K562 (cell line): Measurements from ENCODE around the gene M6PR. TPM values are rescaled to one million over a fixed set of nuclear protein-coding genes. Genes with fewer than 3 reads are reported as not detected.
A peak's percentile ranks its signal among the peaks of the same experiment; 100 is the strongest.

Experiments
- CBX2 ChIP-seq: fragments of 200-600 bp; sonication (generic); IDR thresholded peaks from one replicate; pipeline ENCODE4 v1.6.1; 2012; ENCODE audit warnings: mild to moderate bottlenecking, low read length, inconsistent platforms; ENCODE audit not compliant: insufficient read depth, poor library complexity, severe bottlenecking
- COPS2 ChIP-seq: fragments of 450-650 bp; conservative IDR thresholded peaks from 2 replicates; pipeline ENCODE4 v1.6.1; 2016; ENCODE audit warnings: mild to moderate bottlenecking, moderate library complexity
- ESRRA ChIP-seq: fragments of 450-650 bp; IDR thresholded peaks from 2 replicates; pipeline ENCODE4 v1.6.1; 2014; ENCODE audit warnings: low read depth, mild to moderate bottlenecking, moderate library complexity, borderline replicate concordance
- EWSR1 ChIP-seq: fragments of 450-650 bp; IDR thresholded peaks from 2 replicates; pipeline ENCODE4 v1.6.1; 2018; ENCODE audit warnings: borderline replicate concordance, mild to moderate bottlenecking, low read depth, moderate library complexity; ENCODE audit not compliant: partially characterized antibody
- KDM1A ChIP-seq, 2 experiments: fragments of 450-650 bp; IDR thresholded peaks; 2 replicates each; pipeline ENCODE4 v1.6.1; 2016; ENCODE audit warnings: mild to moderate bottlenecking in 2 of 2
- L3MBTL2 ChIP-seq: fragments of 450-650 bp; IDR thresholded peaks from 2 replicates; pipeline ENCODE4 v1.6.1; 2016; ENCODE audit warnings: mild to moderate bottlenecking, moderate library complexity
- MAZ ChIP-seq, 2 experiments: fragments of 450-650 bp in 1 of 2; sonication (generic) in 1 of 2; formaldehyde crosslinking; IDR thresholded peaks in 1 of 2; conservative IDR thresholded peaks in 1 of 2; 2 replicates each; pipeline versions ENCODE4 v1.4.0 to v1.5.0; 2020; ENCODE audit warnings: mild to moderate bottlenecking in 1 of 2, missing genetic modification reagents in 1 of 2
- MCM5 ChIP-seq: fragments of 450-650 bp; IDR thresholded peaks from 2 replicates; pipeline ENCODE4 v1.6.1; 2016; ENCODE audit warnings: low read depth
- NFIX ChIP-seq: fragments of 250-450 bp; sonication (Bioruptor Pico); IDR thresholded peaks from 2 replicates; pipeline ENCODE4 v1.4.0; 2020; ENCODE audit warnings: low read depth, mild to moderate bottlenecking, moderate library complexity
- NRF1 ChIP-seq, 2 experiments: fragments of 450-650 bp; IDR thresholded peaks in 1 of 2; conservative IDR thresholded peaks in 1 of 2; 2 replicates each; pipeline ENCODE4 v1.6.1; 2014; ENCODE audit warnings: mild to moderate bottlenecking in 2 of 2
- RB1 ChIP-seq: fragments of 450-650 bp; IDR thresholded peaks from 2 replicates; pipeline ENCODE4 v1.6.1; 2017; ENCODE audit warnings: low read depth, mild to moderate bottlenecking
- RBM15 ChIP-seq: fragments of 200-400 bp; formaldehyde crosslinking; IDR thresholded peaks from 2 replicates; pipeline ENCODE4 v1.6.1; 2018; ENCODE audit warnings: mild to moderate bottlenecking, low read length, moderate library complexity; ENCODE audit not compliant: insufficient read depth
- SRF ChIP-seq, 2 experiments: fragments of 250-450, 450-650 bp in 1 of 2; sonication (Bioruptor Pico) in 1 of 2; sonication (generic) in 1 of 2; formaldehyde crosslinking; IDR thresholded peaks; 2 replicates each; pipeline versions ENCODE4 v1.5.0 to v1.5.1; 2020 to 2022; ENCODE audit warnings: mild to moderate bottlenecking in 1 of 2, missing genetic modification reagents in 1 of 2
- ZNF311 ChIP-seq: fragments of 250-450 bp; sonication (Bioruptor Pico); IDR thresholded peaks from 2 replicates; pipeline ENCODE4 v1.4.0; 2020; ENCODE audit warnings: mild to moderate bottlenecking, moderate library complexity
- ZNF384 ChIP-seq: IDR thresholded peaks from 2 replicates; pipeline ENCODE4 v1.6.1; 2012; ENCODE audit warnings: low read depth, low read length, improper control_type of control experiment
- ZNF551 ChIP-seq: fragments of 250-450 bp; sonication (Bioruptor Pico); IDR thresholded peaks from 2 replicates; pipeline ENCODE4 v1.5.0; 2021; ENCODE audit warnings: mild to moderate bottlenecking, moderate library complexity
- ZSCAN32 ChIP-seq: fragments of 450-650 bp; formaldehyde crosslinking; IDR thresholded peaks from 2 replicates; pipeline ENCODE4 v1.4.0; 2020; ENCODE audit warnings: mild to moderate bottlenecking, moderate library complexity
- polyA plus RNA-seq, 8 experiments: library from polyadenylated mRNA; depleted of rRNA in 4 of 8; stranded (reverse) in 5 of 8; unstranded in 3 of 8; fragments of >200 nt; fragmentation: Nextera tagmentation in 2 of 8; fragmentation: Illumina TruSeq in 1 of 8; extraction: Ambion mirVana in 2 of 8; extraction: Trizol in 1 of 8; gene quantifications; 2 replicates each; pipeline versions ENCODE4 v1.2.1 to v1.2.3, GENCODE V29; 2011 to 2014; ENCODE audit warnings: inconsistent platforms in 1 of 8, missing spikeins in 1 of 8
- total RNA-seq, 7 experiments: library from RNA; depleted of rRNA in 6 of 7; stranded (reverse); fragments of >200 nt in 6 of 7; fragmentation: Illumina TruSeq in 2 of 7; extraction: Trizol in 2 of 7; gene quantifications; 2 replicates each; pipeline versions ENCODE4 v1.2.1 to v1.2.3, GENCODE V29; 2011 to 2021; ENCODE audit warnings: low replicate concordance in 1 of 7
- TF ChIP-seq, protein P1 (sequence below): sonication (generic); formaldehyde crosslinking; IDR thresholded peaks from 2 replicates; pipeline ENCODE4 v1.8.1; 2022; ENCODE audit warnings: missing genetic modification reagents
- TF ChIP-seq, protein P2 (sequence below): fragments of 450-650 bp; IDR thresholded peaks from 2 replicates; pipeline ENCODE4 v1.6.1; 2014; ENCODE audit warnings: low read depth, mild to moderate bottlenecking, moderate library complexity, borderline replicate concordance
- TF ChIP-seq, protein P3 (sequence below): fragments of 250-450 bp; sonication (Bioruptor Pico); IDR thresholded peaks from 2 replicates; pipeline ENCODE4 v1.4.0; 2020; ENCODE audit warnings: mild to moderate bottlenecking, moderate library complexity
- TF ChIP-seq, protein P4 (sequence below): fragments of 250-450 bp; sonication (Bioruptor Pico); IDR thresholded peaks from 2 replicates; pipeline ENCODE4 v1.6.1; 2021; ENCODE audit warnings: mild to moderate bottlenecking

Gene M6PR
- total and polyA plus RNA-seq, 9 of the 15 experiments (the other 6 are each of a cell fraction or from before 2014, with no cell fraction given): 78.6 to 159 (median 112) TPM

DNA sequence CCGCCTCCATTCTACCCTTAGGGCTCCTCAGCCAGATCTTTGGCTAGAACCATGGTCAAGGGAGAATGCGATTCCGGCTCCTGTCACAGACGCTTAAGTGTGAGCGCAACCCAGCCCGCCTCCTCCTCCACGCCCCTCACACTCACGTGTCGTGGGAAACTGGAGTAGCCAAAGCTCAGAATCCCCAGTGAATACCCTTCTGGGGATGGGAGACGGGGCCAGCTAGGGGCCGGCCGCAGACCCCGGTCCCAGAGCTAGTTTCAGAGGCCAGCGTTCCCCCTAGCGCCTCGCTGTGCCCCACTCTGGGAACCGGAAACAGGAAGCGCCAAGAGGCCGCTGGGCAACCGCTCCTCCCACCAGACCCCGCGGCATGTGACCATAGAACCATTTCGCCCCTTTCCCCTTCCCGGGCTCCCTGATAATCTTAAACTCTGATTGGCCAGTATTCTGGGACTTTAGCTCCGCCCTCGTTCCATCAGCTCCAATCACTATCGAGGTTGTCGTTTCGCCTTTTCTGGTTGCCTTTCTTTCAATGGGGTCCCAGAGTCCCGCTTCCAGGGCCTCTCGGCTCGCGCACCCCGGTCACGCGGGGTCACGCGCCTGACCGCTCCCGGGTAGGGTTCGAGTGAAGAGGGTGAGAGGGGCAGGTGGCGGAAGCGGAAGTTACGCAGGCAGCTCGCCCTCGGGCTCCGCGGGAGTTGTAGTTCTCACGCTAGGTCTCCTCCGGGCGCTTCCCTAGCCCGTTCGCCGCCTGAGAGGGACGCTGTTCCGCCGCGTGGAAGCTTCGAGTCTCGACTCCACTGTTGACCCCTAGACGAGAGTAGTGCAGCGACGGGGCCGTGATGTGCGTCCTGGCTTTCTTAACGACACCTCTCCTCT, at the start of gene M6PR (continued):
- no peak for TF ChIP-seq RB1
- TF ChIP-seq, protein P1, sequence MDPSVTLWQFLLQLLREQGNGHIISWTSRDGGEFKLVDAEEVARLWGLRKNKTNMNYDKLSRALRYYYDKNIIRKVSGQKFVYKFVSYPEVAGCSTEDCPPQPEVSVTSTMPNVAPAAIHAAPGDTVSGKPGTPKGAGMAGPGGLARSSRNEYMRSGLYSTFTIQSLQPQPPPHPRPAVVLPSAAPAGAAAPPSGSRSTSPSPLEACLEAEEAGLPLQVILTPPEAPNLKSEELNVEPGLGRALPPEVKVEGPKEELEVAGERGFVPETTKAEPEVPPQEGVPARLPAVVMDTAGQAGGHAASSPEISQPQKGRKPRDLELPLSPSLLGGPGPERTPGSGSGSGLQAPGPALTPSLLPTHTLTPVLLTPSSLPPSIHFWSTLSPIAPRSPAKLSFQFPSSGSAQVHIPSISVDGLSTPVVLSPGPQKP (CRISPR knock-in tag): no peak
- no peak for TF ChIP-seq RBM15
- no peak for TF ChIP-seq ZNF311 (CRISPR knock-in tag)
- no peak for TF ChIP-seq EWSR1
- TF ChIP-seq, protein P2, sequence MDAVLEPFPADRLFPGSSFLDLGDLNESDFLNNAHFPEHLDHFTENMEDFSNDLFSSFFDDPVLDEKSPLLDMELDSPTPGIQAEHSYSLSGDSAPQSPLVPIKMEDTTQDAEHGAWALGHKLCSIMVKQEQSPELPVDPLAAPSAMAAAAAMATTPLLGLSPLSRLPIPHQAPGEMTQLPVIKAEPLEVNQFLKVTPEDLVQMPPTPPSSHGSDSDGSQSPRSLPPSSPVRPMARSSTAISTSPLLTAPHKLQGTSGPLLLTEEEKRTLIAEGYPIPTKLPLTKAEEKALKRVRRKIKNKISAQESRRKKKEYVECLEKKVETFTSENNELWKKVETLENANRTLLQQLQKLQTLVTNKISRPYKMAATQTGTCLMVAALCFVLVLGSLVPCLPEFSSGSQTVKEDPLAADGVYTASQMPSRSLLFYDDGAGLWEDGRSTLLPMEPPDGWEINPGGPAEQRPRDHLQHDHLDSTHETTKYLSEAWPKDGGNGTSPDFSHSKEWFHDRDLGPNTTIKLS: peak; percentile 79
- no peak for TF ChIP-seq COPS2
- no peak for TF ChIP-seq ZNF551 (CRISPR knock-in tag)
- TF ChIP-seq MAZ (CRISPR knock-in tag; conservative IDR thresholded peaks at IDR 0.05 in 1 of 2, IDR thresholded peaks at IDR 0.05 in 1 of 2): peak; percentile 21 to 29; a peak in 3 of 4 replicates
- TF ChIP-seq, protein P3, sequence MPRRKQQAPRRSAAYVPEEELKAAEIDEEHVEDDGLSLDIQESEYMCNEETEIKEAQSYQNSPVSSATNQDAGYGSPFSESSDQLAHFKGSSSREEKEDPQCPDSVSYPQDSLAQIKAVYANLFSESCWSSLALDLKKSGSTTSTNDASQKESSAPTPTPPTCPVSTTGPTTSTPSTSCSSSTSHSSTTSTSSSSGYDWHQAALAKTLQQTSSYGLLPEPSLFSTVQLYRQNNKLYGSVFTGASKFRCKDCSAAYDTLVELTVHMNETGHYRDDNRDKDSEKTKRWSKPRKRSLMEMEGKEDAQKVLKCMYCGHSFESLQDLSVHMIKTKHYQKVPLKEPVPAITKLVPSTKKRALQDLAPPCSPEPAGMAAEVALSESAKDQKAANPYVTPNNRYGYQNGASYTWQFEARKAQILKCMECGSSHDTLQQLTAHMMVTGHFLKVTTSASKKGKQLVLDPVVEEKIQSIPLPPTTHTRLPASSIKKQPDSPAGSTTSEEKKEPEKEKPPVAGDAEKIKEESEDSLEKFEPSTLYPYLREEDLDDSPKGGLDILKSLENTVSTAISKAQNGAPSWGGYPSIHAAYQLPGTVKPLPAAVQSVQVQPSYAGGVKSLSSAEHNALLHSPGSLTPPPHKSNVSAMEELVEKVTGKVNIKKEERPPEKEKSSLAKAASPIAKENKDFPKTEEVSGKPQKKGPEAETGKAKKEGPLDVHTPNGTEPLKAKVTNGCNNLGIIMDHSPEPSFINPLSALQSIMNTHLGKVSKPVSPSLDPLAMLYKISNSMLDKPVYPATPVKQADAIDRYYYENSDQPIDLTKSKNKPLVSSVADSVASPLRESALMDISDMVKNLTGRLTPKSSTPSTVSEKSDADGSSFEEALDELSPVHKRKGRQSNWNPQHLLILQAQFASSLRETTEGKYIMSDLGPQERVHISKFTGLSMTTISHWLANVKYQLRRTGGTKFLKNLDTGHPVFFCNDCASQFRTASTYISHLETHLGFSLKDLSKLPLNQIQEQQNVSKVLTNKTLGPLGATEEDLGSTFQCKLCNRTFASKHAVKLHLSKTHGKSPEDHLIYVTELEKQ (CRISPR knock-in tag): no peak
- TF ChIP-seq KDM1A (IDR thresholded peaks at IDR 0.05): no peak
- TF ChIP-seq L3MBTL2: peak; percentile 94
- TF ChIP-seq ZNF384: no peak
- TF ChIP-seq, protein P4, sequence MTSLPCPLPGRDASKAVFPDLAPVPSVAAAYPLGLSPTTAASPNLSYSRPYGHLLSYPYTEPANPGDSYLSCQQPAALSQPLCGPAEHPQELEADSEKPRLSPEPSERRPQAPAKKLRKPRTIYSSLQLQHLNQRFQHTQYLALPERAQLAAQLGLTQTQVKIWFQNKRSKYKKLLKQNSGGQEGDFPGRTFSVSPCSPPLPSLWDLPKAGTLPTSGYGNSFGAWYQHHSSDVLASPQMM (CRISPR knock-in tag): no peak
- no peak for TF ChIP-seq MCM5
- TF ChIP-seq NRF1 (conservative IDR thresholded peaks at IDR 0.05 in 1 of 2, IDR thresholded peaks at IDR 0.05 in 1 of 2): peak; percentile 76 to 82
- no peak for TF ChIP-seq NFIX (CRISPR knock-in tag)
- TF ChIP-seq SRF (CRISPR knock-in tag; IDR thresholded peaks at IDR 0.05): peak in 1 of 2 experiments; percentile 42; a peak in 1 of 4 replicates
- no peak for TF ChIP-seq ZSCAN32 (CRISPR knock-in tag)
- TF ChIP-seq CBX2: no peak
- TF ChIP-seq ESRRA: no peak; the same call in none of the 2 replicates
